Measurements from ENCODE around the gene CSAD.

CSAD gene

DNA sequence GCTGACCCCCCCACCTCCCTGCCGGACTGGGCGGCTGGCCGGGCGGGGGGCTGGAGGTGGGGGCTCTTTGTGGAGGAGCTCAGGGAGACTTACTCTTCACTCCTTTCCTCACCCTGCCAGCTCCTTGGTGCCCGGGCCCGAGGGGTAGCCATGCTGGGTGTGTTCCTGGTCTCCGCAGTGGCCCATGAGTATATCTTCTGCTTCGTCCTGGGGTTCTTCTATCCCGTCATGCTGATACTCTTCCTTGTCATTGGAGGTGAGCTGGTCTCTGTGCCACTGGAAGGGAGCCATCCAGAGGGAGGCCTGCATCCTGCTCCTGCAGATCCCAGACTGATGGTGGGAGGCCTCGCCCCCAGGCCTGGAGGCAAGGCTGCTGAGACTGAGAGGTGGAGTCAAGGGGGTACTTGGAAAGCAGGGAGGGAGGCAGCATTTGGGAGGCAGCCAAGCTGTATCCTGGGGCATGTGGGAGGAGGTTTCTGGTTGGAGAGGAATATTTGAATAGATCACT is 57.7 kb downstream of the CSAD start:
- no peak for TF ChIP-seq SIN3A (IDR thresholded peaks at IDR 0.05; ENCODE audit: borderline replicate concordance, insufficient read depth, low read length)

GRCh38 chr12:53120685-53121525 is 59.8 kb downstream of the CSAD start:
- TF ChIP-seq POLR2AphosphoS5 (IDR thresholded peaks at IDR 0.05; ENCODE audit: low read depth, low read length) = no peak
- no peak for TF ChIP-seq REST (IDR thresholded peaks at IDR 0.05; ENCODE audit: insufficient read depth in 1 of 2, low read depth in 2 of 2, low read length in 2 of 2)
- no peak for TF ChIP-seq TAF1 (IDR thresholded peaks at IDR 0.05; ENCODE audit: borderline replicate concordance, insufficient read depth, low read length)
- no peak for TF ChIP-seq SIN3A (IDR thresholded peaks at IDR 0.05; ENCODE audit: borderline replicate concordance, insufficient read depth, low read length)
- TF ChIP-seq FOXP2 (optimal IDR thresholded peaks at IDR 0.05; ENCODE audit: borderline replicate concordance, extremely low read depth, extremely low read length, insufficient read depth) = no peak

GRCh38 chr12:53118751-53119300 is 61.9 kb downstream of the CSAD start:
- TF ChIP-seq TAF1 (IDR thresholded peaks at IDR 0.05; ENCODE audit: borderline replicate concordance, insufficient read depth, low read length) (no peak), FOXP2 (optimal IDR thresholded peaks at IDR 0.05; ENCODE audit: borderline replicate concordance, extremely low read depth, extremely low read length, insufficient read depth) (no peak), REST (IDR thresholded peaks at IDR 0.05; ENCODE audit: insufficient read depth in 1 of 2, low read depth in 2 of 2, low read length in 2 of 2) (no peak), POLR2AphosphoS5 (IDR thresholded peaks at IDR 0.05; ENCODE audit: low read depth, low read length) (no peak), SIN3A (IDR thresholded peaks at IDR 0.05; ENCODE audit: borderline replicate concordance, insufficient read depth, low read length) (no peak)

DNA sequence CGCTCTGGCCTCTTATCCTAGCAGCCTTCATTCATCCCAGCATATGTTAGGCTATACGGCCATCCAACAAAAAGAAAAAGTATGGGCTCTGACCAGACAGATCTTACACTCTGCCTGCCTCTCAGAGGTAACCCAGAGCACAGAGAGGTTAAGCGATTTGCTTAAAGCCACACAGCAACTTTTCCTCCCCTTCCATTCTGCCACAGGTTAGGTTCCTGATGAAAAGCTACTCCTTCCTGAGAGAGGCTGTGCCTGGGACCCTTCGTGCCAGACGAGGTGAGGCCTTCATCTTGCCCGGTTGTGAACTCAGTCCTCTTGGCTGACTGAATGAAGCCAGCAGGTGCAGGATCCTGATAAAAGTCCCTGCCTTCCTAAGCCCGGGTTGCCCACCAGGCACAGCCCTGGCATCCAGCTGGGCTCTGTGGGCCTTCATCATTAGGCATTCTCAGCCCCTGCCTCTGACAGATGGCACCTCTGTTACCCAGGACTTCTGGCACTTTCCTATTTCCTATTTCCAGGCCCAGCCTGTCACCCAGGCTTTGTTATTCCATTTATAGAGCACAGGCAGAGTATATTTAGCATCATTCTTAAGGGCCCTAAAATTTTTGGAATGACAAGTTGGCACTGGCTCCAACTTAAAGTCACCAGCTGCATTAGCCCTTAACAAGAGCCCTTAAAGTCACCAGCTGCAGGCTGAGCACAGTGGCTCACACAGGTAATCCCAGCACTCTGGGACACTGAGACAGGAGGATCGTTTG is 64.7 kb downstream of the CSAD start:
- TF ChIP-seq TAF1 (IDR thresholded peaks at IDR 0.05; ENCODE audit: borderline replicate concordance, insufficient read depth, low read length) (no peak), POLR2AphosphoS5 (IDR thresholded peaks at IDR 0.05; ENCODE audit: low read depth, low read length) (no peak)

DNA sequence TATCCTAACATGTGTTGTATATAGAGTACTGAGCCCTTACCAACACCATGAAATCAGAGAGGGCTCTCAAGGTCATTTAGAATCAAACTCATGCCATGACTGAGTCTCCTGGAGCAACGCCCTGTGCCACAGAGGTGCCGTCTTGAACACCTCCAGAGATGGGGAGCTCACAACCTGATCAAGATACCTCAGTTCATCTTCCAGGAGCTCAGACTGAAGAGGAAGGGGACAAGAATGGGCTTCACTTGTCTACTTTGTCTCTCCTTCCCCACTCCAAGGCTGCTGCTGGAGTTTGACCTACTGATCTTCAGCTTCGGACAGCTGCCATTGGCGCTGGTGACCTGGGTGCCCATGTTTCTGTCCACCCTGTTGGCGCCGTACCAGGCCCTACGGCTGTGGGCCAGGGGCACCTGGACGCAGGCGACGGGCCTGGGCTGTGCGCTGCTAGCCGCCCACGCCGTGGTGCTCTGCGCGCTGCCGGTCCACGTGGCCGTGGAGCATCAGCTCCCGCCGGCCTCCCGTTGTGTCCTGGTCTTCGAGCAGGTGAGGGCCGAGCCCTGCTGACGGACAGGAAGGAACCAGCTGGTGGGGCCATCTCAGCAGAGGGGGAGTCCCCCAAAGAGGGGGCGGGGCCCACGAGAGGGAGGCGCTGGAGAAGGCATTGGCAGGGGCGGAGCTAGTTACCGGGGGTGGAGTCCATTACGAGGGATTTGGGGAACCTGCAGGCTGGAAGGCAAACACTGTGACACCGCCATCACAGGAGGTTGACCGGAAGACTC is 65.4 kb downstream of the CSAD start:
- no peak for TF ChIP-seq REST (IDR thresholded peaks at IDR 0.05; ENCODE audit: insufficient read depth in 1 of 2, low read depth in 2 of 2, low read length in 2 of 2)
- no peak for TF ChIP-seq FOXP2 (optimal IDR thresholded peaks at IDR 0.05; ENCODE audit: borderline replicate concordance, extremely low read depth, extremely low read length, insufficient read depth)

All from PFSK-1 (cell line).